HG02763 (cell line): ENCODE measurements around the gene TSPO.
"Not testable (repeated sequence)": the region's sequence is repeated elsewhere in the genome, so short reads cannot be mapped to it uniquely, and the experiment has no call there.

Source experiments
- ATAC-seq: cut with Tn5 transposase; IDR thresholded peaks from one replicate; pipeline ENCODE4 v1.9.1; 2021; ENCODE audit warnings: mild to moderate bottlenecking, moderate library complexity; ENCODE audit not compliant: unreplicated experiment

The TSPO gene

GRCh38 chr22:43129426-43130425, 21.6 kb upstream of the TSPO start:
- no peak for ATAC-seq

- no peak for ATAC-seq
These were observed 19.4 kb upstream of the TSPO start for GRCh38 chr22:43131773-43132501.

GRCh38 chr22:43133401-43133800, 18.0 kb upstream of the TSPO start:
- ATAC-seq = no peak

GRCh38 chr22:43134553-43134952, 16.8 kb upstream of the TSPO start:
- ATAC-seq = no peak

GRCh38 chr22:43135565-43135964, 15.8 kb upstream of the TSPO start:
- no peak for ATAC-seq

GRCh38 chr22:43136255-43136654, 15.1 kb upstream of the TSPO start:
- ATAC-seq = no peak

GRCh38 chr22:43136801-43137200, 14.6 kb upstream of the TSPO start:
- no peak for ATAC-seq

GRCh38 chr22:43142880-43143562, 8.3 kb upstream of the TSPO start, which contains the start of gene MCAT:
TSS of gene MCAT (minus strand) at chr22:43143398. CDS start at chr22:43143348, 50 bp downstream.
- ATAC-seq = peak; percentile 79

GRCh38 chr22:43144949-43145348, 6.4 kb upstream of the TSPO start:
- no peak for ATAC-seq

GRCh38 chr22:43145371-43145770, 6.0 kb upstream of the TSPO start:
- ATAC-seq = not testable (repeated sequence)

- ATAC-seq = not testable (repeated sequence)
These were observed 5.0 kb upstream of the TSPO start for GRCh38 chr22:43146332-43146731.

- no peak for ATAC-seq
These were observed 3.5 kb upstream of the TSPO start for GRCh38 chr22:43147821-43148220.

- no peak for ATAC-seq
These were observed 2.8 kb upstream of the TSPO start for GRCh38 chr22:43148581-43148980.

GRCh38 chr22:43150731-43151206, 590 bp upstream of the TSPO start:
- no peak for ATAC-seq

GRCh38 chr22:43152003-43152356, 621 bp downstream of the TSPO start:
- ATAC-seq = no peak

- no peak for ATAC-seq
These were observed 1.2 kb downstream of the TSPO start for GRCh38 chr22:43152357-43153071.

GRCh38 chr22:43153899-43154298, 2.5 kb downstream of the TSPO start:
- no peak for ATAC-seq

- ATAC-seq = no peak
These were observed 3.7 kb downstream of the TSPO start for GRCh38 chr22:43154887-43155536.

- ATAC-seq = no peak
These were observed 4.4 kb downstream of the TSPO start for GRCh38 chr22:43155789-43156188.

- ATAC-seq = no peak
These were observed 5.1 kb downstream of the TSPO start for GRCh38 chr22:43156413-43156812.
